GM18858 (cell line): ENCODE measurements around the gene SRRT.
"Not testable (repeated sequence)": the region's sequence is repeated elsewhere in the genome, so short reads cannot be mapped to it uniquely, and the experiment has no call there.

Experiments used
- ATAC-seq: cut with Tn5 transposase; IDR thresholded peaks from one replicate; pipeline ENCODE4 v1.9.1; 2021; ENCODE audit not compliant: unreplicated experiment

Gene SRRT

DNA sequence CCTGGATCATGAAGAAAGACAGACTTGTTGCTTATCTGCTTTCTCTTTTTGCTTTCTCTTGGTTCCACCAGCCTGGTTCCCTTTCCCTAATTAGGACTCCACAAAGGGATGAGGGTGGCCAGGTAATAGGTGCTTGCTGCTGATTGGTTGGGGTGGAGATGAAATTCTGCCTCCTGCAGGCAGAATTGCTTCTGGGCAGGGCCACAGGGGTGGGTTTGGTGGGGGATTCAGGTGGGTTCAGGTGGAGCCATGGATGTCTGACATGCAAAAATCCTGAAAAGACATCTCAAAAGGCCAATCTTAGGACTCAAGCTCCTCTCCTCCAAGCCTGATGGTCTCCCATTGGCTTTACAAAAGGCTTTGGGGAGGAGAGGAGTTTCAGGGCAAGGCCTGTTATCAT, 46.1 kb downstream of the SRRT start:
- no peak for ATAC-seq

GRCh38 chr7:100923616-100924015, 48.7 kb downstream of the SRRT start:
- not testable (repeated sequence) for ATAC-seq

GRCh38 chr7:100929808-100930174, 54.9 kb downstream of the SRRT start:
- ATAC-seq: no peak

- ATAC-seq: no peak
These were observed 58.8 kb downstream of the SRRT start for GRCh38 chr7:100933734-100934133.

- not testable (repeated sequence) for ATAC-seq
These were observed 60.5 kb downstream of the SRRT start for GRCh38 chr7:100935381-100935780.

- ATAC-seq: not testable (repeated sequence)
These were observed 61.3 kb downstream of the SRRT start for GRCh38 chr7:100936167-100936566.
